Motor neuron (in vitro differentiated cells): ENCODE results near the gene NBAS. TPM values are rescaled to one million over a fixed set of nuclear protein-coding genes. Genes with fewer than 3 reads are reported as not detected.

Experiments
- ATAC-seq, 8 experiments: fragments of 200-7000 bp; cut with Tn5 transposase; replicated peaks in 6 of 8; 2 replicates each; pipeline ENCODE4 v1.8.0; 2021; ENCODE audit warnings: mild to moderate bottlenecking in 8 of 8, moderate library complexity in 8 of 8
- H3K27ac ChIP-seq, 2 donors: fragments of 250-450 bp; sonication (Bioruptor Pico); 2 replicates each; pipeline ENCODE4 v1.9.0; 2021; ENCODE audit warnings: antibody characterized with exemption in 2 of 2, mild to moderate bottlenecking in 2 of 2, moderate library complexity in 1 of 2
- H3K4me1 ChIP-seq, 2 donors: fragments of 250-450 bp; sonication (Bioruptor Pico); replicated peaks in 1 of 2; 2 replicates each; pipeline ENCODE4 v1.6.1; 2021; ENCODE audit warnings: antibody characterized with exemption in 2 of 2, mild to moderate bottlenecking in 2 of 2, moderate library complexity in 1 of 2
- H3K4me3 ChIP-seq, 5 donors: fragments of 250-450 bp; sonication (Bioruptor Pico); 2 replicates each; pipeline ENCODE4 v1.9.0; 2021; ENCODE audit warnings: antibody characterized with exemption in 5 of 5, mild to moderate bottlenecking in 5 of 5, moderate library complexity in 4 of 5
- WGBS, 10 experiments: fragments of 450-650 bp; shearing (Covaris generic); methylation state at CpG; one replicate each; pipeline ENCODE4 v1.0.0; 2022; 5-methylcytosine and 5-hydroxymethylcytosine counted together
- in situ Hi-C, 9 experiments: fragments of 400-800 bp; cut with MboI; loops; one replicate each; pipeline ENCODE4 v1.15.0; 2021; ENCODE audit warnings: low sequenced_read_pairs in 9 of 9, low pct_unique_long_range_greater_than_20kb in 2 of 9; ENCODE audit not compliant: unreplicated experiment in 9 of 9
- total RNA-seq, 8 experiments: library from RNA; unstranded; fragments of 300-600 nt; gene quantifications; 2 replicates each; pipeline versions ENCODE4 v1.2.3 to v1.2.4, GENCODE V29; 2022

NBAS gene
- total RNA-seq, 8 experiments from 2014 or later: 40.4 to 90.0 (median 71.7) TPM

- Histone ChIP-seq H3K4me1 (peaks cover 2 to 21% of the 10 kb centered on the region in 2 donors), H3K4me3 (peak overlapping the region in 4 of 5 donors; percentile 77 to 89 (median 88)), H3K27ac (peak overlapping the region in 1 of 2 donors; percentile 7)
- no peak for ATAC-seq
- in situ Hi-C loops: no loop called here
- WGBS, 10 experiments: 21 to 93% (median 49%) methylated on average over 1 to 6 of the region's 6 CpGs; no CpG with 5 or more reads in 1 of the 10 experiments
Observed at GRCh38 chr2:15562354-15563031, 1.4 kb upstream of the NBAS start.

GRCh38 chr2:15561574-15562344, 625 bp upstream of the NBAS start:
- ATAC-seq: peak; percentile 34 to 53 (median 50)
- peak overlapping the region; percentile 77 to 89 (median 86) for H3K4me3 ChIP-seq
- H3K4me1 ChIP-seq: peaks cover 2 to 21% of the 10 kb centered on the region in 2 donors
- peak overlapping the region; percentile 94 to 95 for H3K27ac ChIP-seq
- in situ Hi-C loops: no loop called here
- WGBS, 10 experiments: 0 to 17% (median 5%) methylated on average over 2 to 13 of the region's 13 CpGs

DNA sequence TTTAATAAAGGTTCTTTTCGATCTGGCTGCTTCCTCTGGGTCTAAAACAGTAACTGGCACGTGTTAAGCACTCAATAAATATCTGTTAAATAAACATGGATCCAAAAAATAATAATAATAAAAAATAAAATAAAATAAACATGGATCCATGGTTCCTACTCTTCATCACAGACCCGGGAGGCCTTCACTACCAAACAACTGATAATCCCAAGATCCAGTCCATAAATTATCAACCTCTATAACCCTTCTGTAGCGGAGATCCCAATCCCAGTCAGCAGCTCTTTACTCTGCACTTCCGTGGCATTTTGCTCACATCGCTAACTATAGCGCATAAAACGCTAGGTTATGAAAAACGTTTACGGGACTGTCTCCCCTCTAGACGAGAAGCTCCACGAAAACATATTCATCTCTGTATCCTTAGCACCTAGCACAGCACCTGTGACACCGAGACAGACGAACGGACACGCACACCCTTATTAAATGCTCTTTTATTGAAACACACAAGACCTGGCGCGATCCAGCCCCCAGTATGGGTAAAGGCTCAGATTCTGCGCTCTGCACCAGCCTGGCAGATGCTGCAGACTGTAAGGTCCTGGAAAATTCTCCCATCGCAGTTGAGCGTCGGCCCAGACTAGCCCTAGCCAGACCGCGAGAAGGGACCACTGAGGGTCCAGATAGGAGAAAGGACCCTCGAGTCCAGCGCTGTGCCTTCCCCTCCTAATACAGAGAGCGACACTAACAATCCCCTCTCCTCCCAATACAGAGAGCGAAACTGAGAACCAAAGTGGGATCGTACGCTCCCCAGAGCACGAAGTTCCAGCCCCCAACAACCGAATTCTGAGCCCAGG, 770 bp downstream of the NBAS start:
- peak; percentile 61 to 77 (median 74) for ATAC-seq
- Histone ChIP-seq H3K4me3 (peak overlapping the region; percentile 77 to 89 (median 86)), H3K27ac (peak overlapping the region; percentile 94 to 95), H3K4me1 (peaks cover 2 to 21% of the 10 kb centered on the region in 2 donors)
- in situ Hi-C loops: no loop called here
- 0 to 9% (median 0%) methylated on average over 1 to 23 of the region's 32 CpGs for WGBS, 10 experiments

DNA sequence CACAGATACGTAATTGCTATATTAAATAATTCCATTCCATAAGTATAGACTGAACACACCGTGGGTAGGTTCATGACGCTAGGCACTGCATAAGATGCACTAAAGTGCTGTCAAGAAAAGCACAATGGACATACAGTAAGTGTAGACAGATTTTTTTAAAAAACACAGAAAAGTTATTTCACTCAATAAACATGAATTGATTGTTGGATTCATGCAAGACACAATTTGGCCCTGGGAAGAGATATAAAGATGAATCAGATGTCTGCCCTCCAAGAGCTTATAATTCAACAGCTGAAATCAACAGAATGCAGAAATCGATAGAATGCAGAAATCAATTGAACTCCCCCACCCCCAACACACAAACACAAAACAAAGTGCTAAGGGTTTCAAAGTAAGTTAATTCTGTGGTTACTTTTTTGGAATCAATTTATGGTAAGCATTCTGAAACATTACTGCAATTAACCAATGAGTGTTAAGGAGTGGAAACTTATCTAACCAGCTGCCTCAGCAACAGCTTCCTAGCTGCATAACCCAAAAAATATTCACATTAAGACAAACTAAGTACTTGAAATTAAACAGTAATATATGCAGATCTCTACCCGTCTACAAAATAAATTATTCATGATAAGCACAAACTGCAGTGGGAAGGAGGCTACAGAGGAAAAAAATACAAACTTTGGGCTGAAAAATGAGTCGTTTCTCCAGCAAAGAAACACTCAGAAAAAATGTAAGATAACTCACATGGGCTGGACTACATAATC, 1.6 kb downstream of the NBAS start:
- peak overlapping the region; percentile 77 to 89 (median 86) for H3K4me3 ChIP-seq
- no peak overlapping the region for H3K27ac ChIP-seq
- H3K4me1 ChIP-seq: peaks cover 2 to 21% of the 10 kb centered on the region in 2 donors
- in situ Hi-C loops: no loop called here
- ATAC-seq: no peak
- 0 to 75% (median 48%) methylated on average over 1 to 6 of the region's 6 CpGs for WGBS, 10 experiments

- in situ Hi-C loops: no loop called here
- no peak overlapping the region for H3K27ac ChIP-seq
- no peak for ATAC-seq
- H3K4me3 ChIP-seq: no peak overlapping the region
- WGBS, 10 experiments: 80 to 100% (median 94%) methylated on average over 1 to 5 of the region's 5 CpGs
- peaks cover 2 to 15% of the 10 kb centered on the region in 2 donors for H3K4me1 ChIP-seq
Observed at GRCh38 chr2:15557887-15558311, 3.2 kb downstream of the NBAS start.

- H3K4me3 ChIP-seq: no peak overlapping the region
- in situ Hi-C loops: no loop called here
- 91 to 100% (median 98%) methylated on average over 4 of the region's 4 CpGs; no CpG with 5 or more reads in 2 of the 10 experiments for whole genome bisulfite sequencing, 10 experiments
- H3K4me1 ChIP-seq: peaks cover 2 to 6% of the 10 kb centered on the region in 2 donors
- no peak overlapping the region for H3K27ac ChIP-seq
- ATAC-seq: no peak
Observed at GRCh38 chr2:15556311-15556930, 4.7 kb downstream of the NBAS start.

DNA sequence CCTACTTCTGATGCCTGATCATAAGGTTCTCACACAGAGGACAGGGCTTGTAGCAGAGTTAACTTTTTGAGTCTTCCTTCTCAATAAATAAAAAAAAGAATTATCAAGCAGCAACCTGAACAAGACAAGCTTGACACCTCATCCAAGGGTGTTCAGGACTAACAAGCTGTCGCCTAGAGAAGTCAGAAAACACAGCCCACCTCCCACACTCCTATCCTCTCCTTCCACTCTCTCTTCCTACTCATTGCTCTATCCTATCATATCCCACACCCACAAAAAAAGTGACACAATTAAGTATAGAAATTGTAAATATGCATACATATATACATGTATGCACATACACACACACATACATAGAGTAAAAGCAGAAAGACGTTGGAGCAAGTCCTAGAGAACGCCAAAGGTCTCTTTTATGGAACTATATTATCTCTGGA, 5.4 kb downstream of the NBAS start:
- in situ Hi-C loops: no loop called here
- ATAC-seq: peak in 1 of 8 experiments; percentile 13
- Histone ChIP-seq H3K4me1 (peaks cover 2 to 6% of the 10 kb centered on the region in 2 donors), H3K27ac (no peak overlapping the region), H3K4me3 (no peak overlapping the region)
- WGBS, 10 experiments: 10 to 100% (median 86%) methylated on average over 2 to 3 of the region's 3 CpGs; no CpG with 5 or more reads in 1 of the 10 experiments

DNA sequence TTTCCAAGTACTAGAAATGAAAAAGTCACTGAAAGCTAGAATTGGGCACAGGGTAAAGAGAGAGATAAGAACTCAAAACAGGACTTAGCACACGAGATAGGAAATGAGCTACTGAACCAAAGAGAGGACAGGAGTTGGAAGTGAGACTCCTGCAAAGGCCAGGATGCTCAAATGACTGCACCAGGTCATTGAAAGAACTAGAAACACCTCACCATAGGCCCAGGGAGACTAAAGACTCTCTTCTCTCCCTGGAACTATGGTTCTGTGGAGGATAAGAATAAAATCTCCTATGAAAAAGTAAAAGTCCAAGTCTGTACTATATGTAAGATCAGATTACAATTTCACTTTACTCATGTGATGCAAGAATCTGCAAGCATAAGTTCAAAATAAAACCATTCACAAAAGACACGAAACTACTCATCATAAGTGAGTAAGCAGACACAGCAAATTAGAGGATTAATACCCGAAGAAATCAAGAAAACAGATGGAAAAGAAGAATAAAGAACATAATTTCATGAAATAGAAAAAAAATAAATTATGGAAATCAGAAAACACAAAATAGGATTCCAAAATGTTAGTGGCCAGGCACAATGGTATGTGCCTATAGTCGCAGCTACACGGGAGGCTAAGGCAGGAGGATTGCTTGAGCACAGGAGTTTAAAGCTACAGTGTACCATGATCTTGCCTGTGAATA, 6.5 kb downstream of the NBAS start:
- peaks cover 2 to 5% of the 10 kb centered on the region in 2 donors for H3K4me1 ChIP-seq
- in situ Hi-C loops: no loop called here
- H3K27ac ChIP-seq: no peak overlapping the region
- H3K4me3 ChIP-seq: no peak overlapping the region
- ATAC-seq: no peak
- 74 to 100% (median 89%) methylated on average over 1 to 5 of the region's 5 CpGs for WGBS, 10 experiments

GRCh38 chr2:15553951-15554350, 7.2 kb downstream of the NBAS start:
- in situ Hi-C loops: no loop called here
- no peaks in the 10 kb centered on the region for H3K4me1 ChIP-seq
- ATAC-seq: no peak
- H3K4me3 ChIP-seq: no peak overlapping the region
- no peak overlapping the region for H3K27ac ChIP-seq
- 76 to 100% (median 94%) methylated on average over 1 to 3 of the region's 3 CpGs; no CpG with 5 or more reads in 1 of the 10 experiments for WGBS, 10 experiments

- no CpG with 5 or more reads among the region's 1 CpG for WGBS, 10 experiments
- in situ Hi-C loops: no loop called here
Observed at GRCh38 chr2:15553519-15553918, 7.6 kb downstream of the NBAS start.

DNA sequence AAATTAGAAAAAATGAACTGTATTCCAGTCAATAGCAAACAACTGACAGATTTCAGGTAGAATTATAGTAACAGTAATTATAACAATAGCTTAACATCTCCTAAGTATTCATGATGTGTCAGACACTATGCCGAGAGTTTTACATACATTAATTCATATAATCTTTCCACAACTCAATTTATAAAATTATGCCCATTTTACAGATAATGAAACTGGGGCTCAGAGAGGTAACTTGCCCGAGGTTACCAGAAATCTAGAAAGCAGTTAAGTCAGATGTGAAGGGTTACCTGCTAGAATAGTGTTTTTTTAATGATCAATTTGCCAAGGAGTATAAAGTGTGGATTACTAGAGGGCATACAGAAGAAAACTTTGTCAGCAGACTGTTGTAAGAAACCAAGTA, 12.2 kb downstream of the NBAS start:
- Histone ChIP-seq H3K27ac (no peak overlapping the region), H3K4me1 (peaks cover 0 to 14% of the 10 kb centered on the region in 2 donors), H3K4me3 (no peak overlapping the region)
- no peak for ATAC-seq
- in situ Hi-C loops: no loop called here
- 54 to 100% (median 90%) methylated on average over 1 to 2 of the region's 2 CpGs; no CpG with 5 or more reads in 2 of the 10 experiments for WGBS, 10 experiments

More at GRCh38 chr2:15553519-15553918, 7.6 kb downstream of the NBAS start:
- no peak for ATAC-seq
- Histone ChIP-seq H3K4me1 (no peaks in the 10 kb centered on the region), H3K4me3 (no peak overlapping the region), H3K27ac (no peak overlapping the region)
